GM21786 (cell line): ENCODE data around the gene LY6G6C.

ENCODE experiments used
- ATAC-seq: cut with Tn5 transposase; IDR thresholded peaks from one replicate; pipeline ENCODE4 v1.9.1; 2021; ENCODE audit not compliant: unreplicated experiment

Gene LY6G6C

DNA sequence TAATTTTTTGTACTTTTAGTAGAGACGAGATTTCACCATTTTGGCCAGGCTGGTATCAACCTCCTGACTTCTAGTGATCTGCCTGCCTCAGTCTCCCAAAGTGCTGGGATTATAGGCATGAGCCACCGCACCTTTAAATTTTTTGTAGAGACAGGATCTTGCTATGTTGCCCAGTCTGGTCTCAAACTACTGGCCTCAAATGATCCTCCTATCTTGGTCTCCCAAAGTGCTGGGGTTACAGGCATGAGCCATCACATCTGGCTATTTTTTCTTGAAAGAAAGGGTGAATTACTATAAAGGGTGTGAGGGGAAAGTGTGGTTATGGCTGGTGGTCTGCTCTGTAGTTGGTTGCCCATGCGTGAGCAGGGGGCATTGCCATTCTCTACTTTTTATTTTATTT, 13.3 kb downstream of the LY6G6C start:
- no peak for ATAC-seq

- no peak for ATAC-seq
Measured at GRCh38 chr6:31707701-31708100, 13.8 kb downstream of the LY6G6C start.

GRCh38 chr6:31706599-31706998, 14.9 kb downstream of the LY6G6C start, which contains the start of gene LY6G6F:
Gene LY6G6F, plus strand, starts transcription at chr6:31706866. Its CDS starts 41 bp downstream, at chr6:31706907.
- no peak for ATAC-seq

GRCh38 chr6:31705931-31706330, 15.6 kb downstream of the LY6G6C start:
- ATAC-seq = no peak

- peak; percentile 92 for ATAC-seq
Measured at GRCh38 chr6:31702819-31703716, 18.5 kb downstream of the LY6G6C start, which contains the start of gene ABHD16A. Gene ABHD16A, minus strand, starts transcription at chr6:31703324. Its CDS starts 43 bp downstream, at chr6:31703281.

DNA sequence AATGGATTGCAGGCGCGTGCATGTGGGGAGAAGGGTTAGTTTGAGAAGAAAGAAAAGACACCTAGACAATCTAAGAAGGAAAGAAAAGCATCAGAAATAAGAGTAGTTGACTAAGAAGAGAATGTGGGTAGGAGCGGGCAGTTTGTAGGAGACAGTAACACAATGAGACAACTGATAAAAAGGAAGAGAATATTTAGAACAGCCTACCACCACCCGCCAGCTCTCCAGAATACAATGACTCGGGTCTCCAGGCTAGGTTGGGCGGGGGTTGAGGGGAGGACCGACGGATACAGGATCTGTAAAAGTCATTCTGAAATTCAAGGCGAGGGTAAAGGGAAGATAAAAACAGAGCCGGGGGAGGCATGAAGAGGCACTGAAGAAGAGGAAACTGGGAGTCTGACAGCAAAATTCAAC, 19.1 kb downstream of the LY6G6C start:
- ATAC-seq = no peak

GRCh38 chr6:31701666-31702404, 19.7 kb downstream of the LY6G6C start:
- no peak for ATAC-seq

DNA sequence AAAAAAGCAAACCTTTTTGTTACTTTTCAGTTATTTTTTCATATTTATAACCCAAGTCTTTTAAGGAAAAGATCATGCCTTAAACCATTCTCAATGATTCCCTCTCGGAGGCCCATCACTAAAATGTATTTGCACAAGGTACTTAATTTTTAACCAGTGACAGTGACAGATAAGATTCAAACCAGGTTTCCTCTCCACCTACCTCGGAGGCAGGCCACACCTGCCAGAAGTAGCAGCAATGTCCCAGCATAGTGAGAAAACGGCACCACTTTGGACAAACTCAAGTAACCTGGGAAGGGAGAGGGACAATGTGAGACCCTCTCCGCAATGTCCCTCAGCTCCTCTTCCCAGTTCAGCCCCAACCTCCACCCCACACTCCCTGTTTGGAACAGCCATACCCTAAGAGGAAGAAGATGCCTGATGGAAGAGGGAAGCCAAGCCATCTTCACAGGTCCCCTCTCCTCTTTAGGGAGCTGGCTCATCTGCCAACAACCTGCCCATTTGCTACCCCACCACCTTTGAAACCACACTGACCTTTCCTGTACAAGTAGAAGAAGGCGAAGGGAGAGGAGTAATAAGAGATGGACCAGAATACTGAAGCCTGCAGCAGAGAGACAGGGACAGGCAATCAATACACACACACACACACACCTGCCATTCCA, 20.7 kb downstream of the LY6G6C start:
- ATAC-seq = no peak

DNA sequence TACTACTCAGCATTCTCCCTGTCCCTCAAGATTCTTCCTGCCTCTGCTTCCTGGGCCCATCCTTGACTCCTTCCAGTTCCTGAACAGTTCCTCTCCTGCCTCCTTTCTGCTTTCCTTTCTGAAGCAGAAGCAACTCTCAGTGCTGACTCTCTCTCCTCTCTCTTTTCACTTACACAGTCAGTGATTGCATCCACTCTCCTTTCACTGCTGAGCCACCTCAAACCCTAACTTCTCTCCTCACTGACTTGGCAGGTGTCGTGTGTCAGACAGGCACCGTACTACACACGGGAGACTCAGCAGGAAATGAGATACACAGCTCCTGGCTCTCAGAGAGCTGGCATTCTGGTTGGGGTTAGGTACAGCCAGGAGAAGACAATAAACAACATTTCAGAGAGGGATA, 24.0 kb downstream of the LY6G6C start:
- no peak for ATAC-seq

- no peak for ATAC-seq
Measured at GRCh38 chr6:31693535-31693934, 28.0 kb downstream of the LY6G6C start.

DNA sequence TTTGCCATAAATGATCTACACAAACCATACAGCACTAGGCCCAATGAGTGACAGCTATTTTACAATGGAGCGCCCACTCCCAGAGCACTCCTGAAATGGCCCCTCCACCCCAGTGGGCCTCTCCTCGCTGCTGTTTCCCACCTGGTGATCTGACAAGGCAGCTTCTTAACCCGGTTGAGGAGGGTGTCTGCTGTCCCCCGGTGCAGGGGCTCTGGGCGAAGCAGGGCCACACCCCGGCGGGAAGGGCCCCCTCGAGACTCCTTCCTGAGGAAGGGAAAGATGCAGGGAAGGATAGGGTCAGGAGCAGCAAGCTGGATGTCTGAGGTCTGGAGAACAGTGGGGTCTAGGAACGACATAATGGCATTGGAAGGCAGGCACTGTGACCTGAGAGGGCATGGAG, 28.7 kb downstream of the LY6G6C start:
- ATAC-seq = no peak

DNA sequence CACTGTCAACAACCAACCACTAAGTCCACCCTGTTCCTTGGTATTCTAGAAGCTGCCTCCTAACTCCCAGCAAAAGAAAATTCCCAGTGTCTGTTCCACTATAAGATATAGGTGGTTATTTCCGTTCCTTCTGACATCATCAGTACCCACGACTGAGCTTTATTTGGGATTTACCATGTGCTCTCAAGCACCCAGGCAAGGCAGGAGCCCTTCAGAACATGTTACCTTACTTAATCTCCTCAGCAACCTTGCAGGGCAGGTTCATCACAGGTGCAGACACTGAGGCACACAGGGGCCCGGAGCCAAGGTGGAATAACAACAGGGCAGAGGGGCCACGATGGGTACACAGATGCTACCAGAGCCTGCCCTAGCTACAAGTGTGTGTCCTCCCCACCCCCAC, 29.2 kb downstream of the LY6G6C start:
- ATAC-seq = no peak

DNA sequence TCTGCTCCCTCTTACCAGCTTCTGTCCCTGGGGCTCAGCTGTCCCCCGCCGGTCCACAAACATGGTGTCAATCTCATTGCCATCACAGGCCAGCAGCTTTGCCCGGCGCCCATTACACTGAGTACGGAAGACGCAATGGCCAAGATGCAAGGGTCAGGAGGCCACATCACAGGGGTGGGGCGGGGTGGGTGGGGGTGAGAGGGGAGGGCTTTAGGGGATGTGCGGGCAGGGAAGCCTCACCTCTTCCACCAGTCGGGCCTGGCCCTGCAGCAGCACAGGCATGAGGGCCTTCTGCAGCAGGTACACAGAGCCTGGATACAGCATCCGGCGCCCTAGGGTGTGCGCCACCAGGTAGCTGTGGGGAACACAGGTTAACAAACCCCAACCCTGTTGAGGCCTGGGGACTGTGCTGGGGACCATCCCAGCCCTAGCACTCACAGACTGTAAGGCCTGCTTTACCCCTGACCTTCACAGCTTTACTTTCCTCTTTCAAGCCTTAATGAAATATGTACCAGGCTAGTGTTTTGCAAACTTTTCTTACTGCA, 29.9 kb downstream of the LY6G6C start:
- ATAC-seq = no peak

DNA sequence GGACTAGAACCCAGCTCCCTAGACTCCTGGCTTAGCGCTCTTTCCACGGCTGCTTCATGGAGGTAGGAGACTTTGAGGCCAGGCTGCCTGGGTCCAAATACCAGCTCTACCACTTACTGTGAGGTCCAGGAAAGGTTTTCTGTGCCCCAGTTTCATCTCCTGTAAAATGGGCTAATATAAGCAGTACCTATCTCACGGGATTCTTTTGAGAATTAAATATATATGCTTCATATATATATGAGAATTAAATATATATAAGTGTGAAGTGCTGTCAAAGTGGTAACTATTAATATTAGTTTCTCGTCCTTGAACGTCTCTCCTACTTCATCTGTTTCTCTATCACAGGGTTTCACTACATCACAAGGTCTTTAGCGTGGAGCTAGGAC, 30.5 kb downstream of the LY6G6C start:
- ATAC-seq = no peak

- no peak for ATAC-seq
Measured at GRCh38 chr6:31690231-31691077, 31.1 kb downstream of the LY6G6C start.

DNA sequence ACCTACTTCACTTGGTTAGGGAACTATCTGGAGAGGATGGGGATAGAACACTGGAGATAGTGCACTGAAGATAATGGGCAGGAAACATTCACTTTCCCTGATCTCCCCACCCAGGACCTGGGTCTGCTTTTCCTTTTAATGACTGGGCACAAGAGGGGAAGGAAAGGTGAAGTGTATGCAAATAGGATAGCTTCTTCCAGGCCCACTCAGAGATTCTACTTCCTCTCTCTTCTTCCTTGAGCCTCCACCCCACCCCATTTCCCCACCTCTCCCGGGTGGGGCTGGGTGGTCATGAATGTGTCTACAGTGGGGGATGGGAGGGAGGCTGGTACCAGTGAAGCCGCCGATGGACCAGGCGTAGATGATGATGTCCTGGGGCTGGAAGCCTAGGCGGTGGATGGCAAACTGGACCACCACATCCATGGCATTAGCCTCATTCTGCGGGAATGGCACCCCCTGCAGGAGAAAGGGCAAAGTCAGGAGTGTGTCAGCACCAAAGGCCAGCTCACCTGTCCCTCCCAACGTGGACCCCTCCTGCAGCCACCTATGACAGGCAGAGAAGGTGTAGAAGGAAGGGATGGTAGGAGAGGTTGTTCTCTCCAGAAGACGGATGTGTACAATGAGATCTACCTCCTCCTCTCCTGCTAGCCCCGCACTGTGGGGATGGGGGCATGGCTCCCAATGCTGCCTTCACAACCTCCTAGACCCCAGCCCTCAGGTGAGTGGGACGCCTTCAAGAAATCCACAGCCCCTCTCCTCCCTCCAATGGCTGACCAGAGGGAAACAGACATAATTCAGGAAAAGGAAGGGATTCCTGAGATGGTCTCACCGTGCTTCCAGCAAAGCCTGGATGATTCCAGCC, 32.1 kb downstream of the LY6G6C start:
- ATAC-seq = no peak

DNA sequence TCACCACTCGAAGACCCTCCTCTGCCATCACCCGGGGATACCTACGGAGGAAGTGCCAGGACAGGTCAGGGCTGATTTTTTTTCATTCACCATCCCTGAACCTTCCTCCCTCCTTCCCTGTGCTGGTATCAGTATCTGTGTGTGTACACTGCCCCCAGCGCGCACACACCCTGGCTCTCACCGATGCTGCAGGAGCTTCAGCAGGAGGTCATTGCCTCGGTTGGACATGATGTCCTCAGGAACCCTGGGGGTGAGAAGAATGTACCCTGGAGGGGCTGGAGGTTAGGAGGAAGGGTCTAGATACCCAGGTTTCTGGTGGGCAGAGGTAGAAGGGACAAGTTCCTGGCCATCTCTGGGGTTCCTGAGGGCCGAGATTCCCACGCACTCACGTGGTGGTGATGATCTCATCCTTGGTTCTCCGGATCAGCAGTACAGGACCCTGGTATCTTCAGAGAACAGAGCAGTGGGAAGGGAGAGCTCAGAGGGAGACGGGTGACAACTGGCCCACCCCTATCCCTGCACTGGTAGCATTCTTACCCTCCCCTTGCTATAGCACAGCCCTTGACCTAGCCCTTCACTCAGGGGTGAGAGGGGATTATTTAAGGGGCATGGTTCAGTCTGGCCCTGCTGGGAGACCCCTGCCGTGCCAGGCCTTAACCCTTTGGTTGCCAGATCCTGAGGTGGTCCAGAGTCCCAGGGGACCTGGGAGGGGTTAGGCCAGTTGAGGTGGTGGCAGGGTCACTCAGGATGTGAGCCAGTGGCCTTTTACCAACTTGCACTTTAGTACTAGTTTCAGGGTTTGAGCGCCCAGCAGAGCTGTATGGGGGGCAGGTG, 33.5 kb downstream of the LY6G6C start:
- ATAC-seq = no peak

DNA sequence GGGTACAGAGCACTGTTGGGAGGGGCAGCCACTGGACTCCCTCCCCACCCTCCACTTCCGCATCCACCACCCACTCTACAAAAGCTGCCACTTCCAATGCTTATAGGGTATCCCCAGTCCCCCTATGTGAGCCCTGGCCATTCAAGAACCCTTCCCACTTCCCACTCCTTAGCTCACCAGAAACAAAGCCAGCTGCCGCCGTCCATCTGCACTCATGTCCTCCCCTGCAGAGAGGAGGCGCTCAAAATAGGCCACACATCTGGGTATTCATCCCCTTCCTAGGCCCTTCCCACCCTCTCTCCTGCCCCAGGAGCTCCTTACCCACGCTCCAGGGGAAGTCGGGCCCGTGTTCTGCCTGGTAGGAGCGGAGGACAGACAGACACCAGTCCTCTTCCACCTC, 34.2 kb downstream of the LY6G6C start:
- ATAC-seq = no peak
